Liver (tissue), 9 donors: ENCODE data around the gene PSMB1. TPM values are rescaled to one million over a fixed set of nuclear protein-coding genes. Genes with fewer than 3 reads are reported as not detected.

Experiments
- DNase-seq: peaks from one replicate; pipeline ENCODE4 v3.0.0-alpha.2; 2017; ENCODE audit warnings: low spot score
- H3K27ac ChIP-seq, 2 donors: one replicate each; pipeline ENCODE4 v1.7.0; 2013; ENCODE audit warnings: inconsistent platforms in 2 of 2, low read length in 2 of 2, control low read depth in 1 of 2, low read depth in 1 of 2, mild to moderate bottlenecking in 1 of 2
- H3K27me3 ChIP-seq, 4 donors: one replicate each; pipeline versions ENCODE4 v1.6.1 to v1.7.0; 2013; ENCODE audit warnings: low read length in 3 of 4, inconsistent platforms in 1 of 4, mild to moderate bottlenecking in 1 of 4, moderate library complexity in 1 of 4; ENCODE audit not compliant: control insufficient read depth in 4 of 4, insufficient read depth in 4 of 4
- H3K36me3 ChIP-seq, 4 donors: one replicate each; pipeline versions ENCODE4 v1.6.1 to v1.7.0; 2013; ENCODE audit warnings: low read length in 3 of 4, mild to moderate bottlenecking in 3 of 4, low read depth in 1 of 4, moderate library complexity in 1 of 4; ENCODE audit not compliant: control insufficient read depth in 4 of 4, insufficient read depth in 3 of 4
- H3K4me1 ChIP-seq, 4 donors: one replicate each; pipeline versions ENCODE4 v1.6.1 to v1.7.0; 2013; ENCODE audit warnings: low read length in 3 of 4, mild to moderate bottlenecking in 3 of 4, moderate library complexity in 1 of 4; ENCODE audit not compliant: control insufficient read depth in 4 of 4, insufficient read depth in 4 of 4
- H3K4me3 ChIP-seq, 3 donors: one replicate each; pipeline versions ENCODE4 v1.6.1 to v1.7.0; 2013; ENCODE audit warnings: low read length in 3 of 3, control low read depth in 1 of 3, low read depth in 1 of 3, mild to moderate bottlenecking in 1 of 3
- H3K9ac ChIP-seq, 2 donors: one replicate each; pipeline ENCODE4 v1.7.0; 2013; ENCODE audit warnings: low read length in 2 of 2, mild to moderate bottlenecking in 2 of 2, moderate library complexity in 2 of 2, control low read depth in 1 of 2, low read depth in 1 of 2
- H3K9me3 ChIP-seq, 4 donors: one replicate each; pipeline versions ENCODE4 v1.6.1 to v1.7.0; 2013; ENCODE audit warnings: low read length in 3 of 4; ENCODE audit not compliant: control insufficient read depth in 4 of 4
- EGR1 ChIP-seq, 2 donors: IDR thresholded peaks; 2 replicates each; pipeline ENCODE4 v1.6.1; 2016 to 2018; ENCODE audit warnings: antibody characterized with exemption in 2 of 2, low read depth in 2 of 2
- FOXA1 ChIP-seq: IDR thresholded peaks from 2 replicates; pipeline ENCODE4 v1.6.1; 2016; ENCODE audit warnings: antibody characterized with exemption
- FOXA2 ChIP-seq: IDR thresholded peaks from 2 replicates; pipeline ENCODE4 v1.6.1; 2016; ENCODE audit warnings: antibody characterized with exemption
- GABPA ChIP-seq, 2 donors: IDR thresholded peaks in 1 of 2; conservative IDR thresholded peaks in 1 of 2; 2 replicates each; pipeline ENCODE4 v1.6.1; 2016; ENCODE audit warnings: antibody characterized with exemption in 2 of 2, mild to moderate bottlenecking in 1 of 2, moderate library complexity in 1 of 2
- HNF4A ChIP-seq, 2 donors: conservative IDR thresholded peaks; 2 replicates each; pipeline ENCODE4 v1.6.1; 2016; ENCODE audit warnings: antibody characterized with exemption in 2 of 2, mild to moderate bottlenecking in 2 of 2
- HNF4G ChIP-seq: IDR thresholded peaks from 2 replicates; pipeline ENCODE4 v1.6.1; 2016; ENCODE audit warnings: antibody characterized with exemption
- JUND ChIP-seq, 2 donors: IDR thresholded peaks; 2 replicates each; pipeline ENCODE4 v1.6.1; 2016; ENCODE audit warnings: antibody characterized with exemption in 2 of 2
- MAX ChIP-seq: IDR thresholded peaks from 2 replicates; pipeline ENCODE4 v1.6.1; 2016; ENCODE audit warnings: antibody characterized with exemption
- REST ChIP-seq: IDR thresholded peaks from 2 replicates; pipeline ENCODE4 v1.6.1; 2016; ENCODE audit warnings: antibody characterized with exemption, mild to moderate bottlenecking
- RXRA ChIP-seq, 2 donors: IDR thresholded peaks; 2 replicates each; pipeline ENCODE4 v1.6.1; 2017 to 2018; ENCODE audit warnings: antibody characterized with exemption in 2 of 2, mild to moderate bottlenecking in 1 of 2
- SP1 ChIP-seq: IDR thresholded peaks from 2 replicates; pipeline ENCODE4 v1.6.1; 2018; ENCODE audit warnings: antibody characterized with exemption, mild to moderate bottlenecking
- TAF1 ChIP-seq: conservative IDR thresholded peaks from 2 replicates; pipeline ENCODE4 v1.6.1; 2016; ENCODE audit warnings: antibody characterized with exemption, mild to moderate bottlenecking
- YY1 ChIP-seq: IDR thresholded peaks from 2 replicates; pipeline ENCODE4 v1.6.1; 2016; ENCODE audit warnings: antibody characterized with exemption, mild to moderate bottlenecking
- WGBS: extraction: QIAGEN DNeasy Blood & Tissue Kit; methylation state at CpG from one replicate; pipeline ENCODE4 v1.1.7; 2013; 5-methylcytosine and 5-hydroxymethylcytosine counted together
- polyA plus RNA-seq, 2 donors: library from polyadenylated mRNA; stranded (reverse) in 1 of 2; unstranded in 1 of 2; fragments of 200-250 nt in 1 of 2; fragments of >200 nt in 1 of 2; fragmentation: Nextera tagmentation in 1 of 2; extraction: Ambion mirVana in 1 of 2; gene quantifications; one replicate each; pipeline versions ENCODE4 v1.2.1 to v1.2.3, GENCODE V29; 2013 to 2015
- total RNA-seq, 2 donors: library from RNA; depleted of rRNA; stranded (reverse); fragments of >200 nt; gene quantifications; one replicate each; pipeline ENCODE4 v1.2.3, GENCODE V29; 2014
- TF ChIP-seq, protein P1 (sequence below): IDR thresholded peaks from 2 replicates; pipeline ENCODE4 v1.6.1; 2016; ENCODE audit warnings: antibody characterized with exemption
- donor health status: healthy.
- donor health status: healthy.
- donor health status: healthy.
- donor health status: healthy.
- donor health status: healthy.

The PSMB1 gene
- total and polyA plus RNA-seq, 4 donors, result 177 to 314 (median 188) TPM

DNA sequence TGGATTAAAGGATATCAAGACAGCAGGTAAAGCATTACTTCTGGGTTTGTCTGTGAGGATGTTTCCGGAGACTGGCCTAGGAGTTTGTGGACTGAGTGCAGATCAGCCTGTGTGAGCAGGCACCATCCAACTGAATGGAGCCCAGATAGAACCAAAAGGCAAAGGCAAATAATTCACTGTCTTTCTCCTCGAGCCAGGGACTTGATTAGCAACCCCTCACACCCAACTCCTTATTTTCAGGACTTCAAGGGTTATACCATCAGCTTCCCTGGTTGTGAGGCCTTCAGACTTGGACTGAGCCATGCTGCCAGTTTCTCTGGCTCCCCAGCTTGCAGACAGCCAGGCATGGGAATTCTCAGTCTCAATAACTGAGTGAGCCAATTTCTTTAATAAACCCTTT lies 19.3 kb downstream of the PSMB1 start:
- Histone ChIP-seq H3K27me3 (no peaks in the 10 kb centered on the region), H3K4me1 (peaks cover 0 to 23% (median 14%) of the 10 kb centered on the region in 4 donors), H3K9ac (no peak overlapping the region), H3K27ac (no peak overlapping the region), H3K9me3 (no peaks in the 10 kb centered on the region), H3K4me3 (no peak overlapping the region), H3K36me3 (peaks cover 7 to 55% (median 49%) of the 10 kb centered on the region in 4 donors)
- no peak for TF ChIP-seq HNF4A (conservative IDR thresholded peaks at IDR 0.05)
- TF ChIP-seq YY1, result no peak
- TF ChIP-seq JUND (IDR thresholded peaks at IDR 0.05), result no peak
- TF ChIP-seq MAX, result no peak
- TF ChIP-seq FOXA2, result no peak
- TF ChIP-seq EGR1 (IDR thresholded peaks at IDR 0.05; ENCODE audit: low read depth in 2 of 2), result no peak
- TF ChIP-seq RXRA (IDR thresholded peaks at IDR 0.05), result no peak
- no peak for TF ChIP-seq REST
- TF ChIP-seq GABPA (IDR thresholded peaks at IDR 0.05 in 1 of 2, conservative IDR thresholded peaks at IDR 0.05 in 1 of 2), result no peak
- TF ChIP-seq, protein P1, sequence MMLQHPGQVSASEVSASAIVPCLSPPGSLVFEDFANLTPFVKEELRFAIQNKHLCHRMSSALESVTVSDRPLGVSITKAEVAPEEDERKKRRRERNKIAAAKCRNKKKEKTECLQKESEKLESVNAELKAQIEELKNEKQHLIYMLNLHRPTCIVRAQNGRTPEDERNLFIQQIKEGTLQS, result no peak
- TF ChIP-seq FOXA1, result no peak
- TF ChIP-seq TAF1, result no peak
- no peak for TF ChIP-seq SP1
- WGBS, result 90% methylated on average over 2 of the region's 2 CpGs
- no peak for DNase-seq

- DNase-seq, result no peak
- no peak overlapping the region for H3K9ac ChIP-seq
Observed at GRCh38 chr6:170532867-170533488, 20.1 kb downstream of the PSMB1 start.

More at GRCh38 chr6:170532867-170533488, 20.1 kb downstream of the PSMB1 start:
- H3K4me1 ChIP-seq, result peaks cover 0 to 23% (median 14%) of the 10 kb centered on the region in 4 donors
- H3K36me3 ChIP-seq, result peaks cover 7 to 54% (median 44%) of the 10 kb centered on the region in 4 donors
- H3K27me3 ChIP-seq, result no peaks in the 10 kb centered on the region
- no peak overlapping the region for H3K4me3 ChIP-seq
- no peak for TF ChIP-seq EGR1 (IDR thresholded peaks at IDR 0.05; ENCODE audit: low read depth in 2 of 2)
- TF ChIP-seq REST, result no peak
- no peak for TF ChIP-seq JUND (IDR thresholded peaks at IDR 0.05)
- TF ChIP-seq YY1, result no peak
- TF ChIP-seq GABPA (IDR thresholded peaks at IDR 0.05 in 1 of 2, conservative IDR thresholded peaks at IDR 0.05 in 1 of 2), result no peak
- TF ChIP-seq HNF4G, result no peak
- H3K9me3 ChIP-seq, result no peaks in the 10 kb centered on the region
- H3K27ac ChIP-seq, result no peak overlapping the region
- WGBS, result 94% methylated on average over 7 of the region's 7 CpGs
